Measurements from ENCODE around the gene ASB18. TPM values are rescaled to one million over a fixed set of nuclear protein-coding genes. Genes with fewer than 3 reads are reported as not detected.

The ASB18 gene
- polyA plus RNA-seq, 3 donors = not detected

DNA sequence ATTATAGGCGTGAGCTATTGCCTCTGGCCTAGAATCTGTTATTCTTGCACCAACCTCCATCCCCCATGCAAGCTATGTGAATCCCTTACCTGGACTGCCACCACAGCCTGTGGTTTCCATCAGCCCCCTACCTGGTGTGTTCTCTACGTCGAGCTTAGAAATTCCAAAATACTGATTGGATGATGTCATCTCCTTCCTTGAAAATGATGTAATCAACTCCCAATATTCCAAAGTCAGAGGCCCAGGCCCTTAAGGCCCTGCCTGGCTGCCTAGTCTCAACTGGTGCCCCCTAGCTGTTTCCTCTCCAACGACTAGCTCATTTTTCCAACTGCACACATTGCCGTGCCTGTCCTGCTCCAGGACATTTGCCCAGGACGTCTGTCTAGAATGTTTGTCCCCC, 54.7 kb downstream of the ASB18 start:
- H3K27me3 Mint-ChIP-seq (ENCODE audit: low read depth in 3 of 3) = peaks cover 13 to 17% (median 14%) of the 10 kb centered on the region in 3 donors
- Histone ChIP-seq H3K4me1 (ENCODE audit: control insufficient read depth in 1 of 2, insufficient read depth in 2 of 2, low read length in 2 of 2) (no peaks in the 10 kb centered on the region), H3K27me3 (ENCODE audit: control insufficient read depth in 2 of 2, insufficient read depth in 2 of 2, low read length in 2 of 2) (peaks cover 0 to 4% of the 10 kb centered on the region in 2 donors), H3K36me3 (replicated peaks in 1 of 2; ENCODE audit: control insufficient read depth in 1 of 2, insufficient read depth in 2 of 2, low read length in 2 of 2) (no peaks in the 10 kb centered on the region), H3K9ac (ENCODE audit: insufficient read depth, low read length, poor library complexity, severe bottlenecking) (no peak overlapping the region), H2AFZ (ENCODE audit: insufficient read depth, low read depth, low read length, poor library complexity, severe bottlenecking) (no peak overlapping the region), H3K79me2 (ENCODE audit: insufficient read depth, low read length) (no peaks in the 10 kb centered on the region), H3K4me3 (replicated peaks in 1 of 3; ENCODE audit: low read depth in 2 of 3, low read length in 3 of 3) (no peak overlapping the region), H3K27ac (ENCODE audit: low read depth in 1 of 2, low read length in 2 of 2) (no peak overlapping the region), H3K9me3 (replicated peaks in 1 of 2; ENCODE audit: control insufficient read depth in 1 of 2, insufficient read depth in 1 of 2, low read length in 2 of 2) (peaks cover 0 to 10% of the 10 kb centered on the region in 2 donors), H3K4me2 (replicated peaks; ENCODE audit: extremely low read depth, low read length, poor library complexity, severe bottlenecking) (no peak overlapping the region), H4K20me1 (ENCODE audit: insufficient read depth, low read length) (no peaks in the 10 kb centered on the region)
- WGBS (ENCODE audit: insufficient coverage) = 87% methylated on average over 6 of the region's 6 CpGs
- H3K9me3 Mint-ChIP-seq = peaks cover 0 to 5% (median 2%) of the 10 kb centered on the region in 7 donors
- intact Hi-C loops (cut with micrococcal nuclease) = no loop called here
- no peaks in the 10 kb centered on the region for H3K4me1 Mint-ChIP-seq
- H3K27ac Mint-ChIP-seq = no peak overlapping the region
- TF ChIP-seq, protein P1, sequence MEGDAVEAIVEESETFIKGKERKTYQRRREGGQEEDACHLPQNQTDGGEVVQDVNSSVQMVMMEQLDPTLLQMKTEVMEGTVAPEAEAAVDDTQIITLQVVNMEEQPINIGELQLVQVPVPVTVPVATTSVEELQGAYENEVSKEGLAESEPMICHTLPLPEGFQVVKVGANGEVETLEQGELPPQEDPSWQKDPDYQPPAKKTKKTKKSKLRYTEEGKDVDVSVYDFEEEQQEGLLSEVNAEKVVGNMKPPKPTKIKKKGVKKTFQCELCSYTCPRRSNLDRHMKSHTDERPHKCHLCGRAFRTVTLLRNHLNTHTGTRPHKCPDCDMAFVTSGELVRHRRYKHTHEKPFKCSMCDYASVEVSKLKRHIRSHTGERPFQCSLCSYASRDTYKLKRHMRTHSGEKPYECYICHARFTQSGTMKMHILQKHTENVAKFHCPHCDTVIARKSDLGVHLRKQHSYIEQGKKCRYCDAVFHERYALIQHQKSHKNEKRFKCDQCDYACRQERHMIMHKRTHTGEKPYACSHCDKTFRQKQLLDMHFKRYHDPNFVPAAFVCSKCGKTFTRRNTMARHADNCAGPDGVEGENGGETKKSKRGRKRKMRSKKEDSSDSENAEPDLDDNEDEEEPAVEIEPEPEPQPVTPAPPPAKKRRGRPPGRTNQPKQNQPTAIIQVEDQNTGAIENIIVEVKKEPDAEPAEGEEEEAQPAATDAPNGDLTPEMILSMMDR (IDR thresholded peaks at IDR 0.05) = no peak
- no peak overlapping the region for H3K4me3 Mint-ChIP-seq
- DNase-seq = no peak
- no peaks in the 10 kb centered on the region for H3K36me3 Mint-ChIP-seq

DNA sequence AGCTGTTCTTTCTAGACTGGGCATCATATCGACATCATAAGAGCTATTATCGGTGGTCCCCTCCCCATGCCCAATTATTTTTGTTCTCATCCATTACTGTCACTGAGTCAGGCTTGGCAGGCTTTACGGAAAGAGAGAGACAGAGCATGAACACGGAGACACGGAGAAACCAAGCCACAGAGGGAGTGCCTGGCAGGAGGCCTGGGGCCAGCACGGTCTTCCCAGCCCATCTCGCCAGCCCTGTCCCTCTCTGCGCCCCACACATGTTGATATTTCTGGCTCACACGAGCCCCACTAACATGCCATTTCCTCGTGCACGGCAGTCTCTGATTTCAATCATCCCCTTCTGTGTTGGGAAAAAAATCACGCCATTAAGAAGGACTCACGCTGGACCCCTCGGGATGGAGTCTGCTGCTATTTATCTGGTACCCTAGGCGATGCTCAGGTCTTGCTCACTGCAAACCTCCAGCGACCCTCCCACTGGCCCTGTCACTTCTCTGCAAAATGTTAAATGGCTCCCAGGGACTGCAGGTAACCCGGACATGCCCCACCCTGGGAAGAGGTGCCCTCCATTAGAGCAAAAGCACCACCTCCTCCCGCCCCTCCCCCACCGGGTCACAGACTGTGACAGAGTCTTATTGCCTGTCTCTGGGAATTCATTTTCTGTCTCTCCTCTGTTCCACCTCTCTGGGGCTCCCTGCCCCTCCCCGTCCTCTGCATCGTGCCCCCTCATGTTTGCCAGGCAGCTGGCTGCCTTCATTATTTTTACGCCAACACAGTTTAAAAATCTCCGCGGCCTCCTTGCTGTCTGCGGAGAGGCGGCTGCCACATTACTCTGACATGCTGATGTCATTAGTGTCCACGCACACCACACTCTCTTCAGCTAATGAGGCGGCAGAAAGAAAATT, 55.9 kb downstream of the ASB18 start:
- H3K27me3 Mint-ChIP-seq (ENCODE audit: low read depth in 3 of 3) = peaks cover 5 to 11% (median 7%) of the 10 kb centered on the region in 3 donors
- Histone ChIP-seq H3K4me3 (replicated peaks in 1 of 3; ENCODE audit: low read depth in 2 of 3, low read length in 3 of 3) (no peak overlapping the region), H3K27ac (ENCODE audit: low read depth in 1 of 2, low read length in 2 of 2) (no peak overlapping the region), H4K20me1 (ENCODE audit: insufficient read depth, low read length) (no peaks in the 10 kb centered on the region), H3K4me2 (replicated peaks; ENCODE audit: extremely low read depth, low read length, poor library complexity, severe bottlenecking) (no peak overlapping the region), H2AFZ (ENCODE audit: insufficient read depth, low read depth, low read length, poor library complexity, severe bottlenecking) (no peak overlapping the region), H3K9me3 (replicated peaks in 1 of 2; ENCODE audit: control insufficient read depth in 1 of 2, insufficient read depth in 1 of 2, low read length in 2 of 2) (peaks cover 0 to 10% of the 10 kb centered on the region in 2 donors), H3K4me1 (ENCODE audit: control insufficient read depth in 1 of 2, insufficient read depth in 2 of 2, low read length in 2 of 2) (no peaks in the 10 kb centered on the region), H3K79me2 (ENCODE audit: insufficient read depth, low read length) (no peaks in the 10 kb centered on the region), H3K27me3 (ENCODE audit: control insufficient read depth in 2 of 2, insufficient read depth in 2 of 2, low read length in 2 of 2) (no peaks in the 10 kb centered on the region), H3K9ac (ENCODE audit: insufficient read depth, low read length, poor library complexity, severe bottlenecking) (no peak overlapping the region), H3K36me3 (replicated peaks in 1 of 2; ENCODE audit: control insufficient read depth in 1 of 2, insufficient read depth in 2 of 2, low read length in 2 of 2) (no peaks in the 10 kb centered on the region)
- DNase-seq = no peak
- no peak overlapping the region for H3K4me3 Mint-ChIP-seq
- intact Hi-C loops (cut with micrococcal nuclease) = no loop called here
- TF ChIP-seq, protein P1 (IDR thresholded peaks at IDR 0.05) = no peak
- WGBS (ENCODE audit: insufficient coverage) = 77% methylated on average over 19 of the region's 28 CpGs
- no peaks in the 10 kb centered on the region for H3K4me1 Mint-ChIP-seq
- no peaks in the 10 kb centered on the region for H3K36me3 Mint-ChIP-seq
- H3K27ac Mint-ChIP-seq = peak overlapping the region in 1 of 7 donors; percentile 47
- H3K9me3 Mint-ChIP-seq = peaks cover 0 to 5% (median 0%) of the 10 kb centered on the region in 7 donors
